Stimulated activated CD4-positive, alpha-beta T cell treated with anti-CD3 and anti-CD28 coated beads, TNF-alpha, amount 100 ng/mL, for 1 hour (primary cell): ENCODE measurements around the gene POLR3E.
A peak's percentile ranks its signal among the peaks of the same experiment; 100 is the strongest.
"Not testable (repeated sequence)": the region's sequence is repeated elsewhere in the genome, so short reads cannot be mapped to it uniquely, and the experiment has no call there.

Experiments used
- DNase-seq, 3 donors: peaks; one replicate each; pipeline ENCODE4 v3.0.0-alpha.2; 2020; ENCODE audit warnings: low read depth in 3 of 3, low spot score in 1 of 3

POLR3E gene

GRCh38 chr16:22360963-22361659 lies 63.9 kb downstream of the POLR3E start:
- no peak for DNase-seq

- DNase-seq: no peak
Measured at GRCh38 chr16:22364241-22364640, 67.0 kb downstream of the POLR3E start.

- no peak for DNase-seq
Measured at GRCh38 chr16:22366371-22366770, 69.2 kb downstream of the POLR3E start.

GRCh38 chr16:22366889-22367288 lies 69.7 kb downstream of the POLR3E start:
- DNase-seq: no peak

GRCh38 chr16:22368200-22368826 lies 71.1 kb downstream of the POLR3E start:
- DNase-seq: not testable (repeated sequence)

- DNase-seq: no peak
Measured at GRCh38 chr16:22369221-22369811, 72.1 kb downstream of the POLR3E start.

GRCh38 chr16:22370038-22370820 lies 73.0 kb downstream of the POLR3E start:
- DNase-seq: no peak

GRCh38 chr16:22372882-22373661 lies 75.9 kb downstream of the POLR3E start:
- DNase-seq: no peak

GRCh38 chr16:22373662-22374310 lies 76.6 kb downstream of the POLR3E start:
- peak in 1 of 3 donors; percentile 24 for DNase-seq

GRCh38 chr16:22374311-22375116 lies 77.3 kb downstream of the POLR3E start, which contains the start of gene CDR2:
Gene CDR2, minus strand, starts transcription at chr16:22374619. Its CDS starts 310 bp downstream, at chr16:22374309.
- peak; percentile 92 to 96 (median 96) for DNase-seq

- no peak for DNase-seq
Measured at GRCh38 chr16:22375117-22375962, 78.1 kb downstream of the POLR3E start.

GRCh38 chr16:22375963-22376640 lies 78.9 kb downstream of the POLR3E start:
- no peak for DNase-seq

GRCh38 chr16:22379656-22380055 lies 82.4 kb downstream of the POLR3E start:
- DNase-seq: no peak

- no peak for DNase-seq
Measured at GRCh38 chr16:22380529-22380928, 83.3 kb downstream of the POLR3E start.

GRCh38 chr16:22381392-22381791 lies 84.2 kb downstream of the POLR3E start:
- DNase-seq: no peak

- DNase-seq: no peak
Measured at GRCh38 chr16:22383827-22384226, 86.6 kb downstream of the POLR3E start.
